ENCODE measurements around the gene GALNT5. TPM values are rescaled to one million over a fixed set of nuclear protein-coding genes. Genes with fewer than 3 reads are reported as not detected.
A peak's percentile ranks its signal among the peaks of the same experiment; 100 is the strongest.

GALNT5 gene
- polyA plus RNA-seq (6.8 to 10.9 TPM (median 8.3 TPM) in 3 replicates), polyA minus RNA-seq (3.3 to 8.4 TPM (median 6.6 TPM) in 3 replicates)
- polyA plus RNA-seq (2011; ENCODE audit: low read depth): 1.2 TPM
- polyA plus RNA-seq (2011; cell fraction: cytosol; rRNA removed): 1.9 and 3.5 TPM in 2 replicates
- 16.1 and 22.3 TPM in 2 replicates for polyA plus RNA-seq (2011; cell fraction: nucleus; rRNA removed)
- polyA plus RNA-seq (2012; ENCODE audit: low replicate concordance): 1.6 and 7.6 TPM in 2 replicates
- 5.0 TPM for polyA minus RNA-seq (2011; cell fraction: cytosol; rRNA and poly(A)+ RNA removed)
- polyA minus RNA-seq (2011; cell fraction: nucleus; rRNA and poly(A)+ RNA removed): 16.7 and 28.2 TPM in 2 replicates

DNA sequence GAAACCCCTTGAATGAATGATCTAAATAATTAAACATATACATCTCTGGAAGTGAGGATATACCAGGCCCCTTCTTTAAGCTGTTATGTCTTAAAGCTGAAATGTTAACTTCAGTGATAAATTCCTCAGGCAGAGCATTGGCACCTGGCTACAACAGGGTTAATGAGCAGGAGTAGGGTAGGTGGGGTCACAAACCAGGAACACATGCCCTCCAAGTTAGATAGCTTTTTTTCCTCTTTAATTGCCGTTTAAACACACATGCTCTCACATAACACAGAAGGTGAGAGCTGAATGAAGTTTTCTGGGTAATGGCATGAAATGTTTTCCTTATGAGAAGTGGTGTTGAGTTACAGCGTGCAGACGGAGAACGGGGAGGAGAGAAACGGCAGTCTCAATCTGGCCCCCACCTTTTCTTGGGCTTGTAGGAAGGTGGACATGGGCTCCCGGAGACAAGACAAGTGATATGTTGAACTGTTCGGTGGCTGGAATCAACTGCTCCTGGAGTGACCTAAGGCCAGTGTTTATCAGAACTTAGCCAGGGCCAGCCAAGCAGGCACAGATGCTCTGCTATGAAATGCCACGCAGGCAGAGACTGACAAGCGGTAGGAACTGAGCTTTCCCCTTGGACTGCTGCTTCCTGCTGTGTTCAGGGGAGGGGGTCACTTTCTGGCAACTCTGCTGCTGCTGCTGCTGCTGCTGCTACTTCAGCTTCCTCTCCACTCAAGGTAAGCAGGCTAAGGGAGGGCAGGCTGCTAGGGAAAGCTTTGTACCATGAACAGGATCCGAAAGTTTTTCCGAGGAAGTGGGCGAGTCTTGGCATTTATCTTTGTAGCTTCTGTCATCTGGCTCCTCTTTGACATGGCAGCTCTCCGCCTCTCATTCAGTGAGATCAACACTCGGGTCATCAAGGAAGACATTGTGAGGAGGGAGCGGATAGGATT lies at the start of gene GALNT5:
GALNT5 (plus strand) TSS at position 394 of the 941 bp plus-strand sequence; CDS start at position 772, 378 bp downstream.
- Histone ChIP-seq H3K27me3 (ENCODE audit: control insufficient read depth, extremely low read depth, insufficient read depth, low read length) (no peaks in the 10 kb centered on the region), H3K4me1 (ENCODE audit: control insufficient read depth, extremely low read depth, insufficient read depth, low read length) (peaks cover 26% of the 10 kb centered on the region), H3K27ac (ENCODE audit: control insufficient read depth, insufficient read depth, low read length) (peak within 1 kb of the TSS; percentile 65), H3K9me1 (ENCODE audit: control insufficient read depth, extremely low read depth, insufficient read depth, low read length) (no peaks in the 10 kb centered on the region), H3K9me3 (ENCODE audit: control insufficient read depth, low read depth, low read length) (no peaks in the 10 kb centered on the region), H3K4me2 (ENCODE audit: control insufficient read depth, extremely low read depth, insufficient read depth, low read depth, low read length) (peak within 1 kb of the TSS; percentile 89), H3K4me3 (ENCODE audit: control insufficient read depth in 2 of 3, extremely low read depth in 1 of 3, insufficient read depth in 2 of 3, low read depth in 1 of 3, low read length in 3 of 3) (peak within 1 kb of the TSS; percentile 44 to 59 (median 58)), H2AFZ (ENCODE audit: control insufficient read depth, low read length) (peak within 1 kb of the TSS; percentile 98), H3K36me3 (ENCODE audit: control insufficient read depth in 2 of 2, extremely low read depth in 1 of 2, insufficient read depth in 2 of 2, low read length in 2 of 2) (no peaks in the 10 kb centered on the region), H3K79me2 (ENCODE audit: control insufficient read depth, insufficient read depth, low read length) (no peaks in the 10 kb centered on the region), H4K20me1 (ENCODE audit: control insufficient read depth, extremely low read depth, insufficient read depth, low read length) (no peaks in the 10 kb centered on the region), H3K9ac (ENCODE audit: control insufficient read depth, extremely low read depth, insufficient read depth, low read length) (peak within 1 kb of the TSS; percentile 72)
- peak; percentile 65 for FAIRE-seq
- no peak for TF ChIP-seq CTCF (optimal IDR thresholded peaks at IDR 0.05 in 1 of 3, IDR thresholded peaks at IDR 0.05 in 1 of 3, conservative IDR thresholded peaks at IDR 0.05 in 1 of 3; ENCODE audit: extremely low read depth in 1 of 3, insufficient read depth in 2 of 3, low read length in 3 of 3)
- no peak for TF ChIP-seq EZH2 (IDR thresholded peaks at IDR 0.05; ENCODE audit: low read length)
- dilution Hi-C loops (cut with MboI; ENCODE audit: extremely low pct_ligation_motif_present, low sequenced_read_pairs): no loop called here
- no peak for DNase-seq (ENCODE audit: low read depth, low spot score)

- dilution Hi-C loops (cut with MboI; ENCODE audit: extremely low pct_ligation_motif_present, low sequenced_read_pairs): no loop called here
- TF ChIP-seq CTCF (optimal IDR thresholded peaks at IDR 0.05 in 1 of 3, IDR thresholded peaks at IDR 0.05 in 1 of 3, conservative IDR thresholded peaks at IDR 0.05 in 1 of 3; ENCODE audit: extremely low read depth in 1 of 3, insufficient read depth in 2 of 3, low read length in 3 of 3): no peak
- TF ChIP-seq EZH2 (IDR thresholded peaks at IDR 0.05; ENCODE audit: low read length): no peak
- Histone ChIP-seq H3K79me2 (ENCODE audit: control insufficient read depth, insufficient read depth, low read length) (no peaks in the 10 kb centered on the region), H4K20me1 (ENCODE audit: control insufficient read depth, extremely low read depth, insufficient read depth, low read length) (no peaks in the 10 kb centered on the region), H3K9me3 (ENCODE audit: control insufficient read depth, low read depth, low read length) (no peaks in the 10 kb centered on the region), H3K27ac (ENCODE audit: control insufficient read depth, insufficient read depth, low read length) (no peak overlapping the region), H3K27me3 (ENCODE audit: control insufficient read depth, extremely low read depth, insufficient read depth, low read length) (no peaks in the 10 kb centered on the region), H2AFZ (ENCODE audit: control insufficient read depth, low read length) (no peak overlapping the region), H3K4me1 (ENCODE audit: control insufficient read depth, extremely low read depth, insufficient read depth, low read length) (no peaks in the 10 kb centered on the region), H3K4me3 (ENCODE audit: control insufficient read depth in 2 of 3, extremely low read depth in 1 of 3, insufficient read depth in 2 of 3, low read depth in 1 of 3, low read length in 3 of 3) (no peak overlapping the region), H3K36me3 (ENCODE audit: control insufficient read depth in 2 of 2, extremely low read depth in 1 of 2, insufficient read depth in 2 of 2, low read length in 2 of 2) (no peaks in the 10 kb centered on the region), H3K9me1 (ENCODE audit: control insufficient read depth, extremely low read depth, insufficient read depth, low read length) (no peaks in the 10 kb centered on the region), H3K4me2 (ENCODE audit: control insufficient read depth, extremely low read depth, insufficient read depth, low read depth, low read length) (no peak overlapping the region), H3K9ac (ENCODE audit: control insufficient read depth, extremely low read depth, insufficient read depth, low read length) (no peak overlapping the region)
- no peak for FAIRE-seq
- DNase-seq (ENCODE audit: low read depth, low spot score): no peak
Measured at GRCh38 chr2:157216286-157216965, 41.1 kb upstream of the GALNT5 start.
